NCI-H510A treated with DMSO at 0.1 percent for 48 hours (cell line): Measurements from ENCODE around the gene ZNF407.

Experiments used
- DNase-seq: peaks from one replicate; lab custom pipeline; 2025; lab: John Stamatoyannopoulos, UW

Gene ZNF407

GRCh38 chr18:74791501-74792194 lies 194.0 kb downstream of the ZNF407 start:
- DNase-seq: no peak

DNA sequence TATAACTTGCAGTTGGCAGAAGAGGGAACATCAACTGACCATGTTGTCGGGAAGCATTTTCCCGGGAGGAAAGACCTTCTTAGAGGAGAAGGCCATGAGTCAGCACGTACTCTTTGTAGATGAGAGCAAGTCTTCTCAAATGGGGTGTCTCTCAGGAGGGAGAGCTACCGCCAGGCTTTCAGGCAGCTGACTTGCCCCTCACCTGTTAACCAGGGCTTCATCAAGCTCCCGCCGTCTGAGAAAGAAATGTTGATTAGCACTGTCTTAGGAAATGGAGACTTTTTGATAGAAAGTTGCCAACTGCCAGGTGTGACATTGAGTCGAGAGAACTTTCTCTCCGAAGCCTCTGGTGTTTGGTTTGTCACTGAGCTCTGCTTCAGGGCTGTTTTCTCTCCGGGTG lies 196.1 kb downstream of the ZNF407 start:
- DNase-seq: no peak

DNA sequence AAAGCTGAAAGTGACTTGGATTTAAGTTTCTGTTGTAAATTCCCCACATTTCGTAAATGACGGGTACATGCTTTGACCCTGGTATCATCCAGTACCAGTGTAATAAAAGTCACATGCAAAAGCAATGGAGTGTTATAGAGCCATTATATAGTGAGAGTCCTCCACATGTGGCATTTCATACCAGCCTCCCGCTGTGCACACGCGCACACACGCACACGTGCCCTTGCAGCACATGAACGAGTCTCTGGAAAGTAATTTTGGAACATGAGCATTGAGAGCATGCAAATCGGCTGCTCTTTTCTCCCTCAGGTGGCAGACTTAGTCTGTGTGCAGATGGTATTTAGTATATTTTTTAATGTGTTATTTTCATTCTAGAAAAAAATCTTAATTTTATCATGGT lies 198.1 kb downstream of the ZNF407 start:
- no peak for DNase-seq

GRCh38 chr18:74796211-74796610 lies 198.5 kb downstream of the ZNF407 start:
- DNase-seq: no peak

DNA sequence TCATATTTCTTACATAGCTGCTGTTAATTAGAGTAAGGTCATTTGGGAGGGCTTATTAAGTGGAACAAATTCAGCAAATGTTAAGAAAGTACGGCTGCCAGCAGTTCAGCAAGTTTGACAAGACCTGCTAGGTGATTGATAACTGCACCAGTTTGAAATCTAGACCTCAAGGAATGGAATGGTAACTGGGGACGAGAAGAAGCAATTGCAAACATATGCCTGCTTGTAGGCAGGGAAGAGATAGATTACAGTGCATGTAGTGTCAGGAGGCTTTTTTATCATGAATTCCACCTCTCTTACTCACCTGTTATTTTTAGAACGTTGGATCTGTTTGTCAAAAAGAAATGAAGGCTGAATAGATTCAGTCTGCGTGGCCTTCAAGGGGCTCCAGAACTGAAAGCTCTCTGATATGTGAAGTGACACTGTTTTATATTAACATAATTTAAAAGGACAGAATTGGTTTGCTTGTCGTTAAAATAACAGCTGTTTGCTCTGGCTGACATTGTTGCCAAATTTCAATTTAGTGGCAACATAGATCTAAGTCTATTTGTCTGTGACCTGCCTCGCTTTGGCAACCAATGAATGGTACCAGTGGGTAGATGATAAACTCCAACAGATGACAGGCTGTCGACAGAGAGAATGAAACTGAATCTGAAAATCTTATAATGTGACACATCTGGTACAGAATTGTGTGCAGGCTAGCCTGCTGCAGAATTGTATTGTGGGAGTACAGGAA lies 199.3 kb downstream of the ZNF407 start:
- DNase-seq: no peak

DNA sequence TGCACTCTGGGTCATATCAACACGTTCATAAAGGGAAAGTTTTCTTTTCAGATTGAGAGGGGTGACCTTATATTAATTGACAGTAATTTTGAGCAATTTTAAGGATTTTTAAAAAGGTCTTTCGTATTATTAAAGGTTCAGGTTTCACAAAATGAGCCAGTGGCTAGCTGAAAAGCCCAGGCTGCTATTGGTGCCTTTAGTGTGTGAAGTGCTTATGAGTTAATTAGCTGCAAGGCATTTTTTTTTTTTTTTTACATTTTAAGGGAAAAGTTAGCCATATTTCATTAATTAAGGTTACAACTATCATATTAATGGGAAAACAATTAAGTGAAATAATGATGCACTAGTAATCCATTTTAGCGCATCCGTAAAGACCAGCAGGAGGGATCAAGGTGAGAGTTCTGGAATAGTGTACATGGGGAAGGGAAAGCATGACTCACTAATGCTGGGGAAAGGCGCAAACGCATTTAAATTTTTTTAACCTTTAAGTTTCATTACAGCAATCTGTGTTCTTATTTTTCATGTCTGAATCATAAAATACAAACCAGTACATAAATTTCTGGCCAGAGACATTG lies 200.0 kb downstream of the ZNF407 start:
- no peak for DNase-seq

GRCh38 chr18:74799542-74799941 lies 201.9 kb downstream of the ZNF407 start:
- no peak for DNase-seq

DNA sequence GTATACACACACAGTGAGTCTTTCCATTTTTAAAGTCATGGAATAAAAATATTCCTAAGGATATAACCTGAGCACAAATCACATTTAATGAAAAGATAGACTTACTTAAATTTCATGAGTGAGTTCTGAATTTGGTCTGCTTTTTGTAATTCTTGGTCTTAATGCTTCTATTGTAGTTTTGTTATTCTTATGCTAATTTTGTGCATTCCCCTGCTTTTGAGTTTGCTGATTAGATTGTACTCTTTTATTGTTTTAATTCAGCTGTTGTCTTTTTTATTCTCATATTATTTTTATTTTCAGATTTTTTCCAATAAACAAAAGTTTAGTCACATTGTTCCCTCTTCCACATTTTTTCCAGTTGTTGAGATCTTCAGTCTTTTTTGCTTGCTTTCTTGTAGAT lies 202.4 kb downstream of the ZNF407 start:
- no peak for DNase-seq

- DNase-seq: no peak
Observed at GRCh38 chr18:74803117-74803516, 205.4 kb downstream of the ZNF407 start.

- DNase-seq: no peak
Observed at GRCh38 chr18:74803769-74804168, 206.1 kb downstream of the ZNF407 start.

DNA sequence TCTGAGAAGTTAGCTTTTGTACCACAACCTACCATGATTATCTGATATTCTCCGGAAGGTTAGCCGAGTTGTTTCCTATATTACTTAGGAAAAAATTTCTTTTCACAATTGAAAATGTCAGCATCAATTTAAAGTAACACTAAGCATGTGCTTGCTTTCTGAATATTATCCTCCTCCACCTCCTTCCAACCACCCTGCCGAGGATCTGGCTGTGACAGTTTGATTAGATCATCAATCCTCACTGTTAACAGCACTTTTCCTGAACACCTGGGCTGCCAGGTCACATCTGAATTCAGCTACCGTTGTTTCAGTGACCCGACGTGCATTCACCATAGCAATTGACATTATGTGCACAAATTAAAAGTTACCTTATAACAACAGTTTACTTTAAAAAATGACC lies 207.0 kb downstream of the ZNF407 start:
- DNase-seq: peak; percentile 96

DNA sequence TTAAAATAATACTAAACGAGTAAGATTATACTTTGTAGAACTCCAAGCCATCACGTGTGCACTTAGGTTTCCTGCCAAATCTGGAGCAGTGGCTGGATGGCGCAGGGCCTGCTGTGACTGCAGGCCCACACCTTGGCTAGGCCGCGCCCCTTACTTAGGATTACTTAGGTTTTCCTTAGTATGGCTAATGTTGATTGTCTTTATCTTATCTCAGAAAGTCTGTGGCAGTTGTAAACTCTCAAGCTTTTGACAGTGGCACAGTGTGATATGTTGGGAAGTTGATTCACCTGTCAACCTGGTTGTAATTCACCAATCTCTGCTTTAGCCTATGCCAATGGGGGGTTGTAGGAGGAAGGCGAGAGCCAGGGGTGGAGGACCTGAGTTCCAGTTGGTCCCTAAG lies 208.4 kb downstream of the ZNF407 start:
- no peak for DNase-seq

DNA sequence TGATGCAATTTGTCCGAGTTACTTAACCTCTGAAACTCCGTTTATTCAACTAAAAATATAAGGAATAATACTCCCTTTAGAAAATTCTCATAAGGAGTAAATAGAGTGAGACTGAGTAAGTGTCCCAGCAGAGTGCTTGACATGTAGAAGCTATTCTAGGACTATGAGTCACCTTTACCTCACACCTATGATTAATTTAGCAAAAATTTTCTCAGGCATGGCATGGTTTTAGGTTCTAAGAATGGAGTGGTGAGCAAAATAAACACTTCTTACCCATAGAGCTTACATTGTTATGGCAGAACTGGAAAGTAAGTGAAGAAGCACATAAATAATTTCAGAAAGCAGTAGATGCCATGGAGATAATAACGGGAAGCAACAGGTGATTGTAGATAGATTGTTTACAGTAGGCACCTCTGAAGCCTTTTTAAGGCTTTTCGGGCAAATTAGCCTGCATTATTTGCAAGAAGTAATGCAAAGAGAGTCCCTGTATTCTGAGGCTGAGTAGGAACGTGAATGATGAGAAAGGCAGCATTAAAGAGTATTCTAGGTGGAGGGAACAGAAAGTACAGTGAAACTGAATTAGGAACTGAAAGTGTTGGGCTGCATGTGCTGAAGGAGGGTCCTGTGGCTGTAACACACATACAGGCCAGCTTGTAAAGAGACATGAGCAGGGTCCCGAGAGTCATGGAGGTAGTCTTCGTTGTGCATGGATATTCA lies 209.2 kb downstream of the ZNF407 start:
- peak; percentile 94 for DNase-seq

DNA sequence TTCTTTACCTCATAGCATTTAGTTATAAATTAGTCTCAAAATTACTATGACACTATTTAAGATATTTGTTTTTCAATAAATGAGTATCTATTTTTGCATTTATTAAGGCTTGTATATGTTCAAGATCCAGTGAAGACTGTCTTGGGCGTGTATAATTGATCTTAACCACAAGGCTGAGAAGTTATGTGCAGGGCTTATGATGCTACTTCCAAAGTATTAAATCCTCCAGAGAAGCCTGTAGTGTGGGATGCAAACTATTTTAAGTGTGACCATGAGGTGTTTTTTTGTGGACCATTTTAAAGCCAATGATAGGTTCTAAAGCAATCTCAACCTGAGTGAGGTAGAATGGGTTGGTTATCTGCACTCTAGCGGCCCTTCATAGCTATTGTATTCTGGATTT lies 219.9 kb downstream of the ZNF407 start:
- no peak for DNase-seq

- DNase-seq: no peak
Observed at GRCh38 chr18:74818516-74819175, 221.0 kb downstream of the ZNF407 start.

GRCh38 chr18:74819433-74820059 lies 221.9 kb downstream of the ZNF407 start:
- peak; percentile 58 for DNase-seq

DNA sequence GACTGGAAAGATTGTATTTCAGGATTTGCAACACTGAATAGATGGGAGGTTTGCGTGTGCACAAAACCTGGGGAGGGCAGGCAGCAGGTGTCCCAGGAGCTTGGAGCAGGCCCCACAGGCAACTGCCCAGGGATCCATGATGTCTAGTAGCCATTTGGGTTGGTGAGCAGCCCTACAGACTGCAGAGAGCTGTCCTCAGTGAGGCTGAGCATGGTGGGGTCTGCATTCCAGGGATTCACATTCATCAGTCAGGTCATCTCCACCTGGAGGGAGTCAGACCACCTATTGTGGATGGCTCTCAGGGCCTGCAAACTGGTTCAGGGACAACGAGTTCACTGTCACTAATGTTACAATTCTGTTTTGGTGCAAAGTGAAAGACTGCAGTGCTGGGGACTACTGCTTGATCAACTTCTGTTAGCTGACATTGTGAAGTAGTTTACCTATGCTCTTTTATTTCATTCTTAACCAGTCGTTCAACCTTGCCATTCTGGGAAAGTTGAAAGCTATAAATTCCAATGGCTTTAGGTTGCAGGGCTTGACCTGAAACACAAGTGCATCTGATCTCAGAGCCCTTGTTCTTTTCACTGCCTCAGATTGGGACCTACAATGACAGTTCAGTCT lies 222.6 kb downstream of the ZNF407 start:
- DNase-seq: peak; percentile 45

- DNase-seq: no peak
Observed at GRCh38 chr18:74825460-74825859, 227.8 kb downstream of the ZNF407 start.

- no peak for DNase-seq
Observed at GRCh38 chr18:74826572-74826971, 228.9 kb downstream of the ZNF407 start.

DNA sequence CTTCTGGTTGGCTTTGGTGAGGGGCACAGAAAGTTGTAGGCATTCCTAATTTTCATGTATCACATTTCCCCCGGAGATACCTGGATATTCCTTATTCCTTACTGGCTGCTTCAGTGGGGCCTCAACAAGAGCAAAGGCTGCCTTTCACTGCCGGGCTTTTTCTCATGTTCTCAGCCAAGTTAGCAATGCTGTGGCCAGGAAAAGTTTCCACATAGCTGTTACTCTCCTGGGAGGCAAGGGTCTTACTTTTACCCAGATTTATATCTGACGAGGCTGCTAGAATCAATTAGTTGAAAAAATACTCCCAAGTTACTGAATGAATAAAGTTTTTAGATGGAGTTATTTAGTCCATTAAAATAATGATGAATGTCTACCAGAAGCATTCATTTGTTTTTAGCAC lies 230.5 kb downstream of the ZNF407 start:
- no peak for DNase-seq

DNA sequence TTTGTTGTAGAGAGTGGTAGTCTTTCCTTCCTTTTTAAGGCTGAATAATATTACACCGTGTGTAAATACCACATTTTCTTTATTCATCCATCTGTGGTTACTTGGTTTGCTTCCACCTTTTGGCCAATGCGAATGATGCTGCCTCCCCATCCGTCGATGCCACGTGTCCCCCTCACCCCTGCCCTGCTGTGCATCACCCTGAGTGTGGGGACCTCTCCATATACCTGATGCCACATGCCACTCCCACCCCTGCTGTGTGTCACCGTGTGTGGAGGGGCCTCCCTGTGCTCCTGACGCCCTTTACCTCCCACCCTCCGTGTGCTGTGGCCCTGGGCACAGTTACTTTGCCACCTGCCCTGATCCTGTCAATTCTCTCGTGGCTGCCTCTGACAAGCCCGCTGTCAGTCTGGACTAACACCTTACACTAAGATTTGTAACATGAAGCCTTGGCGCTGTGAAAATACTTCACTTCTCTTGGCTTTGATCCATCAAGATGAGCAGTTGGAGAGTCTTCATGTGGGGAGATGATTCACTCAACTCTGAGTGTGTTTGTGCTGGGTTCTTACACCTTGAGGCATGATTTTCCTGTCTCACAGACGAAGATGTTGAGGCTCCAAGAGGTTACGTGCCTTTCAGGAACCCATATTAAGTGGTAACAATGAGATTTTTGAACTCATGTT lies 234.0 kb downstream of the ZNF407 start:
- peak; percentile 41 for DNase-seq
